ENCODE data around the gene GOLIM4.

DNA sequence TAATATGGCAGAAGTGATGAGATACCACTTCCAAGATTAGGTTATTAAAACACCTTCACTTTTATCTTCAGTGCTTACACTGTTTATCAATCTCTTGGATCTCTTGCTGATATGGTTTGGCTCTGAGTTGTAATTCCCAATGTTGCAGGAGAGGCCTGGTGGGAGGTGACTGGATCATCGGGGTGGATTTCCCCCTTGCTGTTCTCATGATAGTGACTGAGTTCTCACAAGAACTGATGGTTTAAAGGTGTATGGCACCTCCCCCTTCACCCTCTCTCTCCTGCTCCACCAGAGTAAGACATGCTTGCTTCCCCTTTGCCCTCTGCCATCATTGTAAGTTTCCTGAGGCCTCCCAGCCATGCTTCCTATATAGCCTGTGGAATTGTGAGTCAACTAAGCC is 11.8 kb downstream of the GOLIM4 start:
- TF ChIP-seq RAD21 (IDR thresholded peaks at IDR 0.05) (no peak), CTCF (IDR thresholded peaks at IDR 0.05; ENCODE audit: low read depth, low read length, missing input control) (no peak)
- TF ChIP-seq, protein P1, sequence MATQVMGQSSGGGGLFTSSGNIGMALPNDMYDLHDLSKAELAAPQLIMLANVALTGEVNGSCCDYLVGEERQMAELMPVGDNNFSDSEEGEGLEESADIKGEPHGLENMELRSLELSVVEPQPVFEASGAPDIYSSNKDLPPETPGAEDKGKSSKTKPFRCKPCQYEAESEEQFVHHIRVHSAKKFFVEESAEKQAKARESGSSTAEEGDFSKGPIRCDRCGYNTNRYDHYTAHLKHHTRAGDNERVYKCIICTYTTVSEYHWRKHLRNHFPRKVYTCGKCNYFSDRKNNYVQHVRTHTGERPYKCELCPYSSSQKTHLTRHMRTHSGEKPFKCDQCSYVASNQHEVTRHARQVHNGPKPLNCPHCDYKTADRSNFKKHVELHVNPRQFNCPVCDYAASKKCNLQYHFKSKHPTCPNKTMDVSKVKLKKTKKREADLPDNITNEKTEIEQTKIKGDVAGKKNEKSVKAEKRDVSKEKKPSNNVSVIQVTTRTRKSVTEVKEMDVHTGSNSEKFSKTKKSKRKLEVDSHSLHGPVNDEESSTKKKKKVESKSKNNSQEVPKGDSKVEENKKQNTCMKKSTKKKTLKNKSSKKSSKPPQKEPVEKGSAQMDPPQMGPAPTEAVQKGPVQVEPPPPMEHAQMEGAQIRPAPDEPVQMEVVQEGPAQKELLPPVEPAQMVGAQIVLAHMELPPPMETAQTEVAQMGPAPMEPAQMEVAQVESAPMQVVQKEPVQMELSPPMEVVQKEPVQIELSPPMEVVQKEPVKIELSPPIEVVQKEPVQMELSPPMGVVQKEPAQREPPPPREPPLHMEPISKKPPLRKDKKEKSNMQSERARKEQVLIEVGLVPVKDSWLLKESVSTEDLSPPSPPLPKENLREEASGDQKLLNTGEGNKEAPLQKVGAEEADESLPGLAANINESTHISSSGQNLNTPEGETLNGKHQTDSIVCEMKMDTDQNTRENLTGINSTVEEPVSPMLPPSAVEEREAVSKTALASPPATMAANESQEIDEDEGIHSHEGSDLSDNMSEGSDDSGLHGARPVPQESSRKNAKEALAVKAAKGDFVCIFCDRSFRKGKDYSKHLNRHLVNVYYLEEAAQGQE (IDR thresholded peaks at IDR 0.05): no peak

All from liver (tissue), 3 donors.